Lung (tissue), 12 donors: ENCODE measurements around the gene TGFB3. TPM values are rescaled to one million over a fixed set of nuclear protein-coding genes. Genes with fewer than 3 reads are reported as not detected.

ENCODE experiments used
- ATAC-seq: fragments of 200-7000 bp; cut with Tn5 transposase; one replicate; pipeline ENCODE4 v1.9.1; 2020; ENCODE audit warnings: moderate number of reproducible peaks; ENCODE audit not compliant: insufficient read depth, low FRiP score
- DNase-seq, 3 donors: peaks; one replicate each; pipeline ENCODE4 v3.0.0-alpha.2; 2013 to 2017
- H3K27ac ChIP-seq, 2 donors: one replicate each; pipeline ENCODE4 v1.5.1; 2013; ENCODE audit warnings: mild to moderate bottlenecking in 2 of 2, moderate library complexity in 2 of 2, control low read depth in 1 of 2, inconsistent platforms in 1 of 2, low read depth in 1 of 2, low read length in 1 of 2
- H3K27me3 ChIP-seq, 3 donors: one replicate each; pipeline ENCODE4 v1.5.1; 2013; ENCODE audit warnings: low read length in 2 of 3; ENCODE audit not compliant: control insufficient read depth in 3 of 3, insufficient read depth in 3 of 3
- H3K36me3 ChIP-seq, 4 donors: one replicate each; pipeline ENCODE4 v1.5.1; 2013; ENCODE audit warnings: low read length in 4 of 4, mild to moderate bottlenecking in 1 of 4, moderate library complexity in 1 of 4; ENCODE audit not compliant: control insufficient read depth in 4 of 4, insufficient read depth in 4 of 4
- H3K4me1 ChIP-seq, 5 donors: one replicate each; pipeline ENCODE4 v1.5.1; 2013; ENCODE audit warnings: low read length in 5 of 5, mild to moderate bottlenecking in 2 of 5, moderate library complexity in 1 of 5; ENCODE audit not compliant: control insufficient read depth in 5 of 5, insufficient read depth in 5 of 5
- H3K4me3 ChIP-seq: one replicate; pipeline ENCODE4 v1.5.1; 2013; ENCODE audit warnings: mild to moderate bottlenecking, control low read depth, moderate library complexity
- H3K9ac ChIP-seq, 2 donors: one replicate each; pipeline ENCODE4 v1.5.1; 2013; ENCODE audit warnings: low read length in 2 of 2, control low read depth in 1 of 2; ENCODE audit not compliant: insufficient read depth in 1 of 2
- H3K9me3 ChIP-seq, 4 donors: one replicate each; pipeline ENCODE4 v1.5.1; 2013; ENCODE audit warnings: low read length in 3 of 4, mild to moderate bottlenecking in 1 of 4, moderate library complexity in 1 of 4; ENCODE audit not compliant: control insufficient read depth in 4 of 4, insufficient read depth in 3 of 4
- CTCF ChIP-seq: IDR thresholded peaks from 2 replicates; pipeline ENCODE4 v1.5.1; 2012; ENCODE audit warnings: mild to moderate bottlenecking; ENCODE audit errors: control extremely low read depth, extremely low read depth
- whole genome bisulfite sequencing, 2 donors: extraction: QIAGEN DNeasy Blood & Tissue Kit; methylation state at CpG; one replicate each; pipeline ENCODE4 v1.1.7; 2013; 5-methylcytosine and 5-hydroxymethylcytosine counted together
- polyA plus RNA-seq, 2 donors: library from polyadenylated mRNA; stranded (reverse); fragments of 200-250 nt; gene quantifications; one replicate each; pipeline ENCODE4 v1.2.1, GENCODE V29; 2013
- total RNA-seq, 2 donors: library from RNA; depleted of rRNA in 1 of 2; stranded (reverse); fragments of >200 nt in 1 of 2; gene quantifications; one replicate each; pipeline ENCODE4 v1.2.1, GENCODE V29; 2014 to 2021
- donor health status: control.
- donor health status: control.
- donor health status: Bipolar disorder and iron deficiency.
- donor health status: healthy.
- donor health status: DM: yes; HTN: yes; CAD: no.

Gene TGFB3
- total and polyA plus RNA-seq, 4 donors: 7.7 to 47.7 (median 20.0) TPM

- Histone ChIP-seq H3K27ac (no peak overlapping the region), H3K9me3 (no peaks in the 10 kb centered on the region), H3K4me3 (no peak overlapping the region), H3K9ac (no peak overlapping the region), H3K36me3 (peaks cover 4 to 67% (median 25%) of the 10 kb centered on the region in 4 donors), H3K4me1 (no peaks in the 10 kb centered on the region), H3K27me3 (no peaks in the 10 kb centered on the region)
- WGBS, 2 donors: 78 to 87% methylated on average over 3 of the region's 3 CpGs
- ATAC-seq: no peak
- no peak for TF ChIP-seq CTCF
- DNase-seq: no peak
Measured at GRCh38 chr14:75961662-75962061, 20.1 kb downstream of the TGFB3 start.

GRCh38 chr14:75960231-75960630 is 21.6 kb downstream of the TGFB3 start:
- no peak for TF ChIP-seq CTCF
- H3K4me3 ChIP-seq: no peak overlapping the region
- H3K9ac ChIP-seq: no peak overlapping the region
- H3K27me3 ChIP-seq: no peaks in the 10 kb centered on the region
- no peak for DNase-seq
- WGBS, 2 donors: 79 to 92% methylated on average over 6 of the region's 6 CpGs
- peaks cover 3 to 52% (median 20%) of the 10 kb centered on the region in 4 donors for H3K36me3 ChIP-seq
- H3K27ac ChIP-seq: no peak overlapping the region
- H3K4me1 ChIP-seq: no peaks in the 10 kb centered on the region
- H3K9me3 ChIP-seq: no peaks in the 10 kb centered on the region
- ATAC-seq: no peak

GRCh38 chr14:75959031-75959430 is 22.8 kb downstream of the TGFB3 start:
- peaks cover 0 to 50% (median 19%) of the 10 kb centered on the region in 4 donors for H3K36me3 ChIP-seq
- DNase-seq (no peak), ATAC-seq (no peak)
- H3K4me1 ChIP-seq: no peaks in the 10 kb centered on the region
- H3K27me3 ChIP-seq: no peaks in the 10 kb centered on the region
- no peaks in the 10 kb centered on the region for H3K9me3 ChIP-seq
- WGBS, 2 donors: 96 to 98% methylated on average over 9 of the region's 9 CpGs
- no peak overlapping the region for H3K4me3 ChIP-seq
- H3K27ac ChIP-seq: no peak overlapping the region
- H3K9ac ChIP-seq: no peak overlapping the region
- no peak for TF ChIP-seq CTCF

GRCh38 chr14:75952489-75952888 is 29.3 kb downstream of the TGFB3 start:
- TF ChIP-seq CTCF: no peak
- Histone ChIP-seq H3K9ac (no peak overlapping the region), H3K9me3 (no peaks in the 10 kb centered on the region), H3K27me3 (no peaks in the 10 kb centered on the region), H3K36me3 (peaks cover 0 to 10% (median 2%) of the 10 kb centered on the region in 4 donors), H3K4me1 (no peaks in the 10 kb centered on the region), H3K4me3 (no peak overlapping the region), H3K27ac (no peak overlapping the region)
- 94 to 97% methylated on average over 3 of the region's 3 CpGs for WGBS, 2 donors
- no peak for DNase-seq
- no peak for ATAC-seq
